ENCODE measurements around the gene MRPL37. TPM values are rescaled to one million over a fixed set of nuclear protein-coding genes. Genes with fewer than 3 reads are reported as not detected.
A peak's percentile ranks its signal among the peaks of the same experiment; 100 is the strongest.

Gene MRPL37
- total RNA-seq, 1 donor from 2014 or later = 33.3 TPM

- no peak for DNase-seq (ENCODE audit: low read depth)
These were observed 40.9 kb downstream of the MRPL37 start for GRCh38 chr1:54240741-54241335.

GRCh38 chr1:54241364-54241763, 41.4 kb downstream of the MRPL37 start:
- no peak for DNase-seq (ENCODE audit: low read depth)

GRCh38 chr1:54243022-54243421, 43.1 kb downstream of the MRPL37 start:
- no peak for DNase-seq (ENCODE audit: low read depth)

- no peak for DNase-seq (ENCODE audit: low read depth)
These were observed 44.7 kb downstream of the MRPL37 start for GRCh38 chr1:54244655-54245054.

GRCh38 chr1:54245501-54245900, 45.5 kb downstream of the MRPL37 start:
- DNase-seq (ENCODE audit: low read depth) = no peak

- no peak for DNase-seq (ENCODE audit: low read depth)
These were observed 46.3 kb downstream of the MRPL37 start for GRCh38 chr1:54246116-54246721.

GRCh38 chr1:54247863-54248515, 48.0 kb downstream of the MRPL37 start:
- DNase-seq (ENCODE audit: low read depth) = no peak

- no peak for DNase-seq (ENCODE audit: low read depth)
These were observed 49.0 kb downstream of the MRPL37 start for GRCh38 chr1:54248966-54249365.

GRCh38 chr1:54249819-54250435, 50.0 kb downstream of the MRPL37 start:
- DNase-seq (ENCODE audit: low read depth) = peak; percentile 56

GRCh38 chr1:54250670-54251069, 50.7 kb downstream of the MRPL37 start:
- no peak for DNase-seq (ENCODE audit: low read depth)

- no peak for DNase-seq (ENCODE audit: low read depth)
These were observed 52.5 kb downstream of the MRPL37 start for GRCh38 chr1:54252371-54252936.

GRCh38 chr1:54253480-54253879, 53.5 kb downstream of the MRPL37 start:
- DNase-seq (ENCODE audit: low read depth) = peak; percentile 90

- no peak for DNase-seq (ENCODE audit: low read depth)
These were observed 54.1 kb downstream of the MRPL37 start for GRCh38 chr1:54254055-54254454.

- DNase-seq (ENCODE audit: low read depth) = no peak
These were observed 55.2 kb downstream of the MRPL37 start for GRCh38 chr1:54255026-54255702.

- DNase-seq (ENCODE audit: low read depth) = no peak
These were observed 56.8 kb downstream of the MRPL37 start for GRCh38 chr1:54256522-54257345.

GRCh38 chr1:54257346-54257620, 57.3 kb downstream of the MRPL37 start:
- no peak for DNase-seq (ENCODE audit: low read depth)

GRCh38 chr1:54257876-54258275, 57.9 kb downstream of the MRPL37 start:
- DNase-seq (ENCODE audit: low read depth) = no peak

- no peak for DNase-seq (ENCODE audit: low read depth)
These were observed 59.7 kb downstream of the MRPL37 start for GRCh38 chr1:54259546-54260140.

- DNase-seq (ENCODE audit: low read depth) = no peak
These were observed 60.8 kb downstream of the MRPL37 start for GRCh38 chr1:54260810-54261209.

GRCh38 chr1:54262244-54262643, 62.3 kb downstream of the MRPL37 start:
- DNase-seq (ENCODE audit: low read depth) = no peak

Data from renal cortical epithelial cell (primary cell).